Duodenal mucosa (tissue), 2 donors: ENCODE results near the gene ZBTB9.

ENCODE experiments used
- H3K27ac ChIP-seq: one replicate; pipeline ENCODE4 v1.7.0; 2013; ENCODE audit warnings: low read depth, low read length
- H3K27me3 ChIP-seq, 2 donors: one replicate each; pipeline ENCODE4 v1.7.0; 2013; ENCODE audit warnings: low read length in 2 of 2, control low read depth in 1 of 2; ENCODE audit not compliant: insufficient read depth in 2 of 2, control insufficient read depth in 1 of 2
- H3K36me3 ChIP-seq, 2 donors: one replicate each; pipeline ENCODE4 v1.7.0; 2013; ENCODE audit warnings: low read length in 2 of 2, control low read depth in 1 of 2; ENCODE audit not compliant: insufficient read depth in 2 of 2, control insufficient read depth in 1 of 2
- H3K4me1 ChIP-seq, 2 donors: one replicate each; pipeline ENCODE4 v1.7.0; 2013; ENCODE audit warnings: low read length in 2 of 2, control low read depth in 1 of 2; ENCODE audit not compliant: insufficient read depth in 2 of 2, control insufficient read depth in 1 of 2
- H3K4me3 ChIP-seq, 2 donors: one replicate each; pipeline ENCODE4 v1.7.0; 2013; ENCODE audit warnings: low read length in 2 of 2, low read depth in 1 of 2
- H3K9ac ChIP-seq, 2 donors: one replicate each; pipeline ENCODE4 v1.7.0; 2013; ENCODE audit warnings: low read length in 2 of 2, low read depth in 1 of 2
- H3K9me3 ChIP-seq, 2 donors: one replicate each; pipeline ENCODE4 v1.7.0; 2013; ENCODE audit warnings: low read length in 2 of 2, control low read depth in 1 of 2; ENCODE audit not compliant: control insufficient read depth in 1 of 2

Gene ZBTB9

GRCh38 chr6:33434961-33435360 lies 19.4 kb upstream of the ZBTB9 start:
- Histone ChIP-seq H3K9me3 (no peaks in the 10 kb centered on the region), H3K27me3 (no peaks in the 10 kb centered on the region), H3K27ac (no peak overlapping the region), H3K9ac (no peak overlapping the region), H3K36me3 (peaks cover 0 to 23% of the 10 kb centered on the region in 2 donors), H3K4me1 (peaks cover 9 to 17% of the 10 kb centered on the region in 2 donors), H3K4me3 (no peak overlapping the region)

- H3K36me3 ChIP-seq, result peaks cover 0 to 29% of the 10 kb centered on the region in 2 donors
- H3K4me1 ChIP-seq, result no peaks in the 10 kb centered on the region
Measured at GRCh38 chr6:33437666-33438065, 16.7 kb upstream of the ZBTB9 start.

GRCh38 chr6:33438978-33439594 lies 15.3 kb upstream of the ZBTB9 start:
- H3K9me3 ChIP-seq, result no peaks in the 10 kb centered on the region
- no peak overlapping the region for H3K4me3 ChIP-seq
- H3K9ac ChIP-seq, result no peak overlapping the region
- H3K27me3 ChIP-seq, result no peaks in the 10 kb centered on the region
- H3K27ac ChIP-seq, result no peak overlapping the region
- no peaks in the 10 kb centered on the region for H3K4me1 ChIP-seq
- peaks cover 0 to 38% of the 10 kb centered on the region in 2 donors for H3K36me3 ChIP-seq

More at GRCh38 chr6:33437666-33438065, 16.7 kb upstream of the ZBTB9 start:
- no peaks in the 10 kb centered on the region for H3K9me3 ChIP-seq
- no peak overlapping the region for H3K27ac ChIP-seq
- no peak overlapping the region for H3K9ac ChIP-seq
- no peaks in the 10 kb centered on the region for H3K27me3 ChIP-seq
- H3K4me3 ChIP-seq, result no peak overlapping the region

GRCh38 chr6:33439956-33440648 lies 14.3 kb upstream of the ZBTB9 start:
- Histone ChIP-seq H3K27ac (no peak overlapping the region), H3K4me1 (no peaks in the 10 kb centered on the region), H3K9me3 (no peaks in the 10 kb centered on the region), H3K4me3 (no peak overlapping the region), H3K36me3 (peaks cover 0 to 39% of the 10 kb centered on the region in 2 donors), H3K27me3 (no peaks in the 10 kb centered on the region), H3K9ac (no peak overlapping the region)

- Histone ChIP-seq H3K27me3 (no peaks in the 10 kb centered on the region), H3K9me3 (no peaks in the 10 kb centered on the region), H3K4me3 (no peak overlapping the region), H3K27ac (no peak overlapping the region), H3K4me1 (no peaks in the 10 kb centered on the region), H3K36me3 (peaks cover 0 to 33% of the 10 kb centered on the region in 2 donors), H3K9ac (no peak overlapping the region)
Measured at GRCh38 chr6:33440649-33441309, 13.6 kb upstream of the ZBTB9 start.

- Histone ChIP-seq H3K36me3 (peaks cover 0 to 35% of the 10 kb centered on the region in 2 donors), H3K27ac (no peak overlapping the region), H3K4me3 (no peak overlapping the region), H3K9me3 (no peaks in the 10 kb centered on the region), H3K27me3 (no peaks in the 10 kb centered on the region), H3K9ac (no peak overlapping the region), H3K4me1 (no peaks in the 10 kb centered on the region)
Measured at GRCh38 chr6:33441457-33441856, 12.9 kb upstream of the ZBTB9 start.

GRCh38 chr6:33442283-33442682 lies 12.1 kb upstream of the ZBTB9 start:
- H3K9ac ChIP-seq, result no peak overlapping the region
- no peaks in the 10 kb centered on the region for H3K4me1 ChIP-seq
- H3K36me3 ChIP-seq, result peaks cover 0 to 32% of the 10 kb centered on the region in 2 donors
- H3K9me3 ChIP-seq, result no peaks in the 10 kb centered on the region
- no peak overlapping the region for H3K27ac ChIP-seq
- no peak overlapping the region for H3K4me3 ChIP-seq
- H3K27me3 ChIP-seq, result no peaks in the 10 kb centered on the region

- no peaks in the 10 kb centered on the region for H3K27me3 ChIP-seq
- H3K9ac ChIP-seq, result no peak overlapping the region
- peaks cover 0 to 32% of the 10 kb centered on the region in 2 donors for H3K36me3 ChIP-seq
- H3K9me3 ChIP-seq, result no peaks in the 10 kb centered on the region
- H3K4me3 ChIP-seq, result no peak overlapping the region
- no peak overlapping the region for H3K27ac ChIP-seq
- H3K4me1 ChIP-seq, result no peaks in the 10 kb centered on the region
Measured at GRCh38 chr6:33443025-33443424, 11.4 kb upstream of the ZBTB9 start.

GRCh38 chr6:33443619-33444504 lies 10.5 kb upstream of the ZBTB9 start:
- H3K36me3 ChIP-seq, result peaks cover 2 to 28% of the 10 kb centered on the region in 2 donors
- H3K27me3 ChIP-seq, result no peaks in the 10 kb centered on the region
- no peaks in the 10 kb centered on the region for H3K9me3 ChIP-seq
- H3K27ac ChIP-seq, result no peak overlapping the region
- H3K4me1 ChIP-seq, result no peaks in the 10 kb centered on the region
- H3K9ac ChIP-seq, result no peak overlapping the region
- no peak overlapping the region for H3K4me3 ChIP-seq
